Measurements from ENCODE around the gene PIMREG.

Gene PIMREG, protein sequence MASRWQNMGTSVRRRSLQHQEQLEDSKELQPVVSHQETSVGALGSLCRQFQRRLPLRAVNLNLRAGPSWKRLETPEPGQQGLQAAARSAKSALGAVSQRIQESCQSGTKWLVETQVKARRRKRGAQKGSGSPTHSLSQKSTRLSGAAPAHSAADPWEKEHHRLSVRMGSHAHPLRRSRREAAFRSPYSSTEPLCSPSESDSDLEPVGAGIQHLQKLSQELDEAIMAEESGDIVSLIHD

DNA sequence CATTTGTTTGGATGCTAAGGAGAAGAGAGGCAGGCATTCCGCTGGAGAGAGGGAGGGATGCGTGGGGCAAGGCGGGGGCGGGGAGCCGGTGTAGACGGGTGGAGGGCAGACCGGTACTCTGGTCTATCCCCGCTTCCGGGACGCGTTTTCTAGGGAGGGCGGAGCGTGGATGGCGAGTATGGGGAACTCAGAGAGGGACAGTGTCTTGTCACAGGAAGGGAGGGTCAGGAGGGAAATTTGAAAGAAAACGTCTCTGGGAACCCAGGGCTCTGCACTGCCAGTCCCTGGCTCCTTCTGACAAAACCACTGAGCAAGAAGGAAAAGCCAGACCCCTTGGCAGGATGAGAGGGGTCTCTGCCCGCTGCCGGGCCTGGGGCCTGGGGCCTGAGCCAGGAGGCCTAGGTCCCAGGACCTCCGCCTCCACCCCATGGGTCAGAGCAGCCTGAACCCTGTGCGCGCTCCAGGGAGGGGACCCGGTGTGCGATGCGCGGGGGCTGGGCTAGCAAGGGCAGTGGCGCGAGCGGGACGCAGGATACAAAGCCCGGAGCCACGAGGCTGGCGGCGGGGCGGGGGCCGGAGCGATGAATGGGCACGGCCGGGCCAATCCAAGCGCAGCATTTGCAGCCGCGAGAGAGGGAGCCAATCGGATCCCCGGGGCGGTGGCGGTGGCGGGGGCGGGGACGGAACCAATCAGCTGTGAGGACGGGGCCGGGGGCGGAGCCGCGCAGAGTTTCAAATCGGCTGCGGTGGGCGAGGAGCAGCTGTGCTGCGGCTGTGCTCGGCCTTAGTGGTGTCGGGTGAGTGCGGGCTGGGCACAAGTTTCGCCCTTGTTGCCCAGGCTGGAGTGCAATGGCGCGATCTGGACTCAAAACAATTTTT, at the start of gene PIMREG:
TSS of gene PIMREG (plus strand) at position 764 of the 879 bp plus-strand sequence. CDS start 656 bp downstream, outside the sequence.
- peak; percentile 96 for DNase-seq (ENCODE audit: low read depth)

DNA sequence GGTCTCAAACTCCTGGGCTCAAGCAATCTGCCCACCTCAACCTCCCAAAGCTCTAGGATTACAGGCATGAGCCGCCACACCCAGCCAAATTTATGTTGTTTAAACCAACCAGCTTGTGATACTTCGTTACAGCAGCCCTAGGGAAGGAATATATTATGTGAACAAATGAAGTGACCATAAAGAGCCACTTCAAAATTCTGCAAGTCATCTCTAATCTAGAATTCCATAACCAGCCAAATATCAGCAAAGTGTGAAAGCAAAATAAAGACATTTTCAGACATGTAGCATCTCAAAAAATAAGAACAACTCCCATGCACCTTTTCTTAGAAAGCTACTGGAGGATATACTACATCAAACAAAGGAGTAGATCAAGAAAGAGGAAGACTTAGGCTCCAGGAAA, 45.3 kb upstream of the PIMREG start:
- DNase-seq (ENCODE audit: low read depth) = no peak

DNA sequence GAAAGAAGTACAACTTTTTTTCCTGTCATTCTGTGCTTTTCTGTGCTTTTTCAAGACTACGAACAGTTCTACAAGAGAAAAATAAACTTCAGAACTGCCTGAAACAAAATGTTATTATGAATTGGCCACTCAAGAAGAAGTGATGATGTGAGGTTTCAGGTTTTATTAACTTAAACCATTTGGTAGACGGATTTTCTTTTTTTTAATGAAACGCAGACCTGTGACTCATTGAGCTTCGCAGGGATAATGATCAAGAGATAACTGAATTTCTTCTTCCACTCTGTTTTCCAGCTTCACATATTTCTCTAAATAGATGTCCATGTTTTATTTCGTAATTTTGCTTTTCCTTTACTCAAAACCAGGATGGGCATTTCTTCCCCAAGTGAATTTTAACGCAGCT, 42.0 kb upstream of the PIMREG start:
- DNase-seq (ENCODE audit: low read depth) = no peak

DNA sequence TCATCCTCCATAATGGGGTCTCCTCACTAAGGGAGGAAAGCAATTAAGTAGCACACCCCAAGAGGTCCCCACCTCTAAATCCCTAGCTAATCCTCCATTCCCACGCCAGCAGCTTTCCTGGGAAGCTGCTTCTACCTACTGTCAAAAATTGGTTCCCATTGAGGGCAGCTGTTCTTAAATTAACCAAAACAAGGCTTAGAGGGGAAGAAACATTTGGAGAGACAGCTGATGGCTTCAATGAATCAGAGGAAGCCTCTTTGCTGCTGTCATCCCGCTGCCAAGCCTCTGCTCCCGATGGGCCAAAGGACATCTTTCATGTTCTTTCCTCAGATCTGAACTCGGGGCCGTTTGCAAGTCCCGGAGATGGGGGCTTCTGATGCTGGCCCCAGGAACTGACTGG, 36.0 kb upstream of the PIMREG start:
- no peak for DNase-seq (ENCODE audit: low read depth)

DNA sequence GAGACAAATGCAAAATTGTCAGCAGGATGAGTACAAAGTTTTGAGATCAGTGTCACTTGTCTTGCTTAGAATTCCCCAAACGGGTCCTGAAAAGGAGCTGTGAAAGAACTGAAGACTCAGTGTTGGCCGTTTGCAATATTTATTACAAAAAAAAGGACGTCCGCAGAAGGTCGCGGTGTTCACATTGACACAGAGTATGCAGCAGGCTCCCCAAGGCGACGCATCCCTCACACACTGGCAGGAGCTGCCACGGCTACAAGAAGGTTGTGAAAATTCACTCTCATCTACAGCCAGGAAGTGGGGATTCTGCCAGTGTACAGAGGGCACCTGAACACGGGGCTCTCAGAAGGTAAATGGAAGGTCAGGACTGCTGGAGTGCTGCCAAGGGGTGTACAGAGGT, 35.5 kb upstream of the PIMREG start:
- DNase-seq (ENCODE audit: low read depth) = no peak

DNA sequence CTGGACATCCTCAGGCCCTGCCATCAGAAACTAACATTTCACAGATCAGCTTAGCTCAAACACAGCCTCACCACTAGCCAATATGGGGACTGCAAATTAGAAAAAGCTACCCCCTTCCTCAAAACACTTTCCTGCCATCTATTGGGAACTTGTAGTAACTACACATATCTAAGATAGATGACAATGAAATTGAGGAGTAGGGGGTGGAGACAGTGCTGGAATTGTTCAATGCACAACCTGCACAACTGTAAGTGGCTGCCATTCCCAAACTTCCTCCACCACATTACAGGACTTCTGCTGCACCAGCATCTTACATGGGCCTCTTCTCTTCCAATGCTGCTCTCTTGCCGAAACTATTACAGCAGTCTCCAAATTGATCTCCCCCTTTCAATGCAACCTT, 31.2 kb upstream of the PIMREG start:
- DNase-seq (ENCODE audit: low read depth) = peak; percentile 74

DNA sequence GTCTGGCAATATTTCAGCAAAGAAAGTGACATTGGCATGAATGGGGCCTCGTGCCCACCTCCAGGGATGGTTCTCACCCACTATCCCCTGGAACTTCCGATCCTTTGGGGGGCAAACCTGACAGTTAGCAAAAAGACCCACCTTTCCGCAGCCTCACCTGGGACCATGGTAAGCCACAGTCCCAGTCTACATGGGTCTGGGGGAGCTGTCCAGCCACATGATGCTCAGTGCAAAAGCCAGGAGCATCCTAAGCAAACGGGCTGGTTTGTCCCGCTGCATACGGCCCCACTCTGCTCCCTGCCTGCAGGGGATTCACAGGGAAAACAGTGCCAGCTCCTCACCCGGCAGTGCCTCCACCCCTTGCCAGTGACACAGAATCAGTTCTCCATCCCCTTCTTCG, 28.6 kb upstream of the PIMREG start:
- DNase-seq (ENCODE audit: low read depth) = no peak

DNA sequence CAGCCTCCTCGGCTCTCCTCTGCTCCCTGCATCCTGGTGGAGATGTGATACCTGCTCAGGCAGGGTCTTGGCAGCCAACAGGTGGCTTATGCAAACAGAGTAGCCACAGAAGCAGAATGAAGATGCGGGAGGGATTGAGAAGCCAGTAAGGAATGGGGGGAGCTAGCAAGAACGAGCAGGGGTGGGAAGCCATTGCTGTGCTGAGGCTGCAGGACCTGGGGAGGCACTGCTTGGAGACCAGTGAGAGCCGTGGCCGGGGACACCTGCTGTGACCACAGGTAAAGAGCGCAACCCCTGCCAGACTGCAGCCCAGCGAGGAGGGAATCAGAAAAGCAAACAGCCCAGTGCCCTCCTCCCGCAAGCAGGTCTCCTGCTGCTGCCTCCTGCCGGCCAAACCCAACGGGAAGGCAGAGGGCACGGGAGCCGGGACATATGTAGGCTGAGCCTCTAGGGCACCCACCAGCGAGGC, 24.0 kb upstream of the PIMREG start:
- peak; percentile 27 for DNase-seq (ENCODE audit: low read depth)

DNA sequence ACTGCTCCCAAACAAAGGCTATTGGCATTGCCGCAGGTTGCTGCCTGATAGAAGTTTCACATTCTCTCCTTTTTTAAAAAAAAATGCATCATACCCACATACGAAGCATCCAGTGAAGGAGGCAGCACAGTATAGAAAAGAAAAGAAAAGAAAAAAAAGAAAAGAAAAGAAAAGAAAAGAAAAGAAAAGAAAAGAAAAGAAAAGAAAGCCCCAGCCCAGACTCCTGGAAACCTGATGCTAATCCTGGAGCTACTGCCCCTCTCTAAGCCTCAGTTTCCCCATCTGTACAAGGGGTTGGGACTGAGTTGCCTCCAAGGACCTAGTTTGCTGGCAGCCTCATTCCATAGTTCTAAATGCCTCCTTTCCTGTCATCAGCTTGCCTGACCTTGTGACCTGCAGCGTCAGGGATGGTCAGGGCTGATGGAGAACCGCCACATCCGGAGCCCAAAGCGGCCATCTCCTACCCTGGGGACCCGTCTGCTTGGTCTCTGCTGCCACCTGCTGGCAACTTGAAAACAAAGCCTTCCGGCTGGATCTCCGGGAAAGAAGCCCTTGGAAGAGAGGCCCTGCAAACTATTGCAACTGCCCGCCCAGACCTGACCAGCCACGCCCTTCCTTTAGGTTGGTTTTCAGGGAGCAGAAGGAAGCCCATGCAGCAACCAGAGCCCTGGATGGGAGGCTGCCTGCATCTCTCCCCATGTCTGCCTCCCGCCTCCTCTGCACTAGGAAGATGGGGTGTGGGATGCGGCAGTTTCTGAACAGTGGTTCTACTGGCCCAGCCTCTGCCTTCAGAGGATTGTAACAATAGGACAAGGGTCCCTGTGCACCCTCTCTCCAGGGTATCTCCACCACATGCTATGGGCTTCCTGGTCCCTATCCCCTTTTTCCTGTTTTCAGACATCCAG, 22.3 kb upstream of the PIMREG start:
- peak; percentile 83 for DNase-seq (ENCODE audit: low read depth)

DNA sequence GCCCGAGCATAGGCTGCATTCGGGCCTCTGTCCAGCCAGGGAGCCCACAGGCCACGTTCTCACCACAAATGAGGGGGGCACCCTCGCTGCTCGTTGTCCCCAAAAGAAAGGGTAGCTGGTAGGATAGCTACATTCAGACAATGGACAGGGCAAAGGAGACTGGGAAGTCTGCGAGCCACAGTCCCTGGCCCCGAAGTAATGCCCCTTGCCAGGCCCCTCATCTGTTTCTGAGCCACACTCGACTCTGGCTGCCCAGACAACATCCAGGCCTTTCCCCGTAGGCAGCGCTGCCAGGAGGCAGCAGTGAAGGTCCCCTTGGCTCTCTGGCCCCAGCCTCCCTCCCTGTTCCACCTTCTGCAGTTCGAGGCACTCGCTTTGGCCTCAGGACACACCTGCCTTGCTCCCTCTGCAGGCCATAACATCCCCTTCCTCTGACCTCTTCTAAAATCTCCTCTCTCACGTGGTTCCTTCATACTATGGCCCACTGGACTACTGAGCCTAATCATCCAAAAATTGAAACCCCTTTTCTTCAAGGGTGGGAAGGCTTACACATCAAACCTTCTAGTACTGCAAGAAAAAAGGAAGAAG, 21.5 kb upstream of the PIMREG start:
- DNase-seq (ENCODE audit: low read depth) = no peak

DNA sequence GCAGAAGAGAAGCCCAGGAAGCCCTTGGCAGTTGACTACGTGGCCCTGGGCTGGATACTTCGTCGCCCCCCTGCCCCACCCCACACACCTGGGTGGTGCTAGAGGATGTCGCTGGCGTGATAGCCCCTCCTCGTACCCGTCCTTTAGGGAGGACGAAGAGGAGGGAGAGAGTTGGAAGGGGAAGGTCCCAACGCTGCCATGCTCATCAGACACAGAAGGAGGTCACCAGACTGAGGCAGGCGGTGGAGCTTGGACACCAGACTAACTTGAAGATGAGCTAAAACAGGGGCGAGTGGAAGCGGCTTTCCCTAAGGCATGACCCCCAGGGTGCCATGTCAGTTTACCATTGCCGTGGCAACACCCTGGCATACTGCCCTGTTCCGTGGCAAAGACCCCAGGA, 20.3 kb upstream of the PIMREG start:
- DNase-seq (ENCODE audit: low read depth) = no peak

DNA sequence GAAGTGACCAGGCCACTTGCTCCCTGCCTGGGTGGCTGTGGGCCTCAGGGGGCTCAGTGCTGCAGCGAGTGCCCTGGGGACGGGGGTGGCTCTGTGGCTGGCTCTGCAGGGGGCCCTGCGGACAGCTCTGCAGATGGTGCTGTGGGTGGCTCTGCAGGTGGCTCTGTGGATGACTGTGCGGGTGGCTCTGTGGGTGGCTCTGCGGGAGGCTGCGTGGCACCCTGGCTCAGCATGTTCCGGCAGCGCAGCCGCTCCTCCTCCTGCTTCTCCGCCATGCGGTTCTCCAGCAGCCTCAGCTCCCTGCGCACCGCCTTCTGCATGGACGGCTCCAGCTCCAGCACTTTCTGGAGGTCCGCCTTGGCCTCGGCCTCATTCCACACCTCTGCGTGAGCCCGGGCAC, 18.8 kb upstream of the PIMREG start:
- DNase-seq (ENCODE audit: low read depth) = no peak

DNA sequence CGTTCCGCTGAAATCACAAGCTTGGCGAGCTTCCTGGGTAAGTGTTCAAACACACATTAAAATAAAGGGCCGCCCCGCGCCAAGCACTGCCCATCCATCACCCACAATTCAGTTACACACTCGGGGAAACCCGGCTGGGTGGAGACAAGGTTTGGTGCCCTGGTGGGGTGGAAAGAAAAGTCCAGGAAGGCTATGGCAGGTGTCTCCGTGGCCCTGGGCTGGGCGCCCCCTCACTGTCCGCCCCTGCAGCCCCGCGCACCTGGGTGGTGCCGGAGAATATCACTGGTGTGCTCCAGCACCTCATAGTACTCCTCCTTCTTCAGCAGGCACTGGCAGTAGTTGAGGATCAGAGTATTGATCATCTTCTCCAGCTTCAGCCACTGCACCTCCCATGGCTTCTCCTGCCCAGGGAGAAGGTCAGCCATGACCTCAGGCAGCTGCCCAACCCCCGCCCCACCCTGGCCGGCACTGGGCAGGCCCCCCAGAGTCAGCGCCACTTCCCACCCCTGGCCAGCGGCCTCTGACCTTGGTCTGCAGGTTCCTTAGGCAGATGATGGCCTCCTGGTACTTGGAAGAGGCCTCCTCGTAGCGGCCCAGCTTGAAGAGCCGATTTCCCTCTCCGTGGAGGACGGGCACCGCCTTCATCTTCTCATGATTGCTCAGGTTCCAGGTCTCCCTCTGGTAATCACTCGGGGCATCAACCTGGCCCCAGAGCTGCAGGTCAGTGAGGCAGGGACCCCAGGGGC, 17.7 kb upstream of the PIMREG start:
- DNase-seq (ENCODE audit: low read depth) = no peak

DNA sequence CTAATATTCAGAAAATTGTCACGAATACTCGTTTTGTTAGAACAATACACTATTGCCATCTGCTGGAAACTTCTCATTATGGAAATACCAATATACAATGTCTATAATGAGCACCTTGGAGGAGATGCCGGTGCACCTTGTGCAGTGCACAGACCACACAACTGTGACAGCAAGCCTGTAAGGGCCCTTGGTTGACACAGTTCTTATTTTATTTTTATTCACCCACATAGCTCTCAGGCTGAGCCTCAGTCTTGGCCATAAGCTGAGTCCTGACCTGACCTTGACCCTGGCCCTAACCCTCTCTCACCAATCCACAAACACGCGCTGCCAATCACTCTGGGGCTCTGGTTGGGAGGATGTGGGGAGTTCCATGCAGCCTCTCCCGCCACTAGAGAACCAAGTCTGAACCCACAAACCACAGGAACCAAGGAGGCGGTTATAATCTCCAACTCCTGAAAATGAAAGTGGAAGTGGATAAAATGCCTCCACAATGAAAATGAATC, 16.9 kb upstream of the PIMREG start:
- peak; percentile 40 for DNase-seq (ENCODE audit: low read depth)

DNA sequence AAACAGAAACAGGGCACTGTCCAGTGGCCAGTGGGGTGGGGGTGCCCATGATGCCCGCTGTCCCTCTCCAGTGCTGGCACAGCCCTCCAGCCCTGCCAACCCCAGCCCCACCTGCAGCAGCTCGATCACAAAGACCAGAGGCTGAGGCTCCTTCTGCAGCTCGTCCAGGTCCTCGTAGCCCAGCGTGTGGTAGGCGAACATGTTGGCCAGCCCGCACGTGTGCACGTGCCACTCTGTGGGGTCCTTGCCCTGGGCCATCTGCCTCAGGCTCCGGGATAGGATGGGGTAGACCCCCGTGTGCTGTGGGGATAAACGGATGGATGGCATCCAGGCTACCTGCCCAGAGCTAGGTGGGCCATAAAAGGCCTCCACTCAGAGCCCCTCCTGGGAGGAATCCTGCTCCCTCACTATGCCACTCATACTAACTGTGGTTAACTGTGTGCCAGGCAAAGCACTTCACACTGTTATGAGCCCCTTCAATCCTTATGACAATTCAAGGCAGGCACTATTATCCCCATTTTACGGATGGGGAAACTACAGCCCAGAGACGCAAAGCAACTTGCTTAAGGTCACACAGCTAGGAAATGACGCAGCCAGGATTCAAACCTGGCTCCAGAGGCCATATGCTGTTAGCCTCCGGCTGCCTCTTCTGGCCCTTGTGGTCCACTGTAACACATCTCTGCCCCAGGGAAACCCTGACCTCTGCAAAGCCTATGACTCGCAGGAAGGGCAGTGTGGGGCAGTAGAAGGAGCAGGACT, 15.9 kb upstream of the PIMREG start:
- DNase-seq (ENCODE audit: low read depth) = no peak

DNA sequence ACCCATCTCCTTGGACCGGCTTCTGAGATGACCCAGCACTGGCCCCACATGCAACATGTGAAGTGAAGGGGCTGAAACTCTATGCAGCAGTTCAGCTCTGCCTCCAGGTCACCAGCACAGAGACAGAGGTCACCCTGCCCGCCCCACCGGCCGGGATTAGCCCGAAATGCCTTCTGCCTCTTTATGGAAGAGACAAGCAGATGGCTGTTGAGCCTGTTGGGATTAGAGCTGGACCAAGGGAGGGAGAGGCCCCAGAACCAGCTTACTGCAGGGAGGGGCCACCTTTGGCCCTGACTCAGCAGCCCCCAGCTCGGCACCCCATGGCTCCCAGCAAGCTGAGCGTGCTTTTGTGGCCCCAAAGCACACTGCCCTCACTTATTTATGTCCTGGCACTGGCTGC, 15.0 kb upstream of the PIMREG start:
- DNase-seq (ENCODE audit: low read depth) = no peak

DNA sequence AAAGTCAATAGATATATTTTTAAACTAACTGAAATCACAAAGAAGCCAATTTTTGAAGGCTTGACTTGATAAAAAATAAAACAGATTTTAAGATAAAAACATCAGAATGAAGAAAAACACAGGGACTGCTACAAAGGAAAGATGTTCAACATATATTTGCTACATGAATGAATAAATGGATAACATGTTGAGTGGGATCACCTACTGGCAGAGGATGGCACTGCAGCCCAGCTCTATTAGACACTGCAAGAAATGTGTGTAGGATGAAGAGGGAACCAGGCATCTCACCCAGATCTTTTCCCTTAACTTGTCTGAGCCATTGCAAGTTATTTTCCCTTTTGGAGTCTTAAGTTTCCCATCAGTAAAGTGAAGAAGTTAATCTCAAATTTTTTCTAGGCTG, 13.5 kb upstream of the PIMREG start:
- no peak for DNase-seq (ENCODE audit: low read depth)

DNA sequence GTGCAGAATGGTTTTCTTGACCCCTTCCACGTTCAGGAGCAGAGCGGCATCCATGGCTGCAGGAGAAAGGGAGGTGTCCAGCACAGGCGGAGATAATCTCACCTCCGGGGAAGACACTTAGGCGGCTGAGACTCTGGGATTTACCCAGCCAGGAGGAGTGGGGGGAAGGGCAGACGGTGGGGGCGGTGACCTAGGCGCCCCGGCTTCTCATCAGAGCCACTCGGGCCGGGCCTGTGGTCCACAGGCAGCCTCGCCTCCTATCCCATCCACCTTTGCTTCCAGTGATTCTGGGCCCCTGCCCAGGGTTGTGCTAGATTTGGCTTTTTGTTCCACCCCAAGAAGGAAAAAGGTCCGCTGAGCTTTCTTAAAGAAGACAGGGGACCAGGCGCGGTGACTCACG, 9.2 kb upstream of the PIMREG start, which contains the start of gene AIPL1:
TSS of gene AIPL1 (minus strand) at position 71 of the 400 bp plus-strand sequence. CDS start at position 54, 17 bp downstream.
- DNase-seq (ENCODE audit: low read depth) = no peak

DNA sequence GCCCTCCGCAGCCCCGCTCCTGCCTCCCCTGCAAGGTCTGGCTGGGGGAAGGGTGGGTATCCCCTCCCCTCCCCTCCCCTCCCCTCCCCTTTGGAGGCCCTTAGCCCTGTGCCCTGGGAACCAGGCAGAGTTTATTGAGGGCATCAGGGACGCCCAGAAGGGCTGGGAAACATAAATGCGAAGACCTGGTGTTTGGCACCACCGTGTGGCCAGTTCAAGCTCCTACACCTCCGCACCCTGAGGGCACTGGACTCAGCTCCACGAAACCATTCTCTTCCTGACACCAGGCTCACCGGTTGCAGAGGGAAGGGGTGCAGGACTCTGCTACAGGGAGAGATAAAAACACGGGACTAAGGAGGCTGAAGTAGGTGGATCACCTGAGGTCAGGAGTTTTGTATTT, 8.3 kb upstream of the PIMREG start:
- DNase-seq (ENCODE audit: low read depth) = peak; percentile 79

DNA sequence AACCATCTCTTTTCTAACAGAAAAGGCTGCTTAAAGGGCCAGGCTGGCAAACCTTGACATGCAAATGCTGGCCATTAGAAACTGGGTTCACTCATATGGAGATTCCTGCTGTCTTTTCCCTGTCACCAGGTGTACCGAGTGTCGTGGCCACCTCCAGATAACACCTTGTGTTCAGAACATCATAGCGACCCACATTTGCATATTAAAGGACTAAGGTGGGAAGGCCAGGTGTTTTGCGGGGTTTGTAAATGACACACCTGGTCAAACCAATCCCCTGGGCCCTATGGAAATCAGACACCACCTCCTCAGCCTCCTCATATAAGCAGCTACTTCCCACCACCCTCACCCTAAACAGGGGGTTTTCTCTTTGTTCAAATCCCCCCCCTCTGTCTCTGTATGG, 6.8 kb upstream of the PIMREG start:
- DNase-seq (ENCODE audit: low read depth) = no peak
